KBM-7 (cell line): Measurements from ENCODE around the gene IGFBP6.
A peak's percentile ranks its signal among the peaks of the same experiment; 100 is the strongest.
"Not testable (repeated sequence)": the region's sequence is repeated elsewhere in the genome, so short reads cannot be mapped to it uniquely, and the experiment has no call there.

ENCODE experiments used
- DNase-seq: peaks from one replicate; pipeline ENCODE4 v3.0.0-alpha.2; 2015
- in situ Hi-C: fragments of 300-500 bp; cut with MboI; formaldehyde crosslinking; loops from 2 replicates; pipeline ENCODE4 v1.14.3; 2020; ENCODE audit warnings: low sequenced_read_pairs, low pct_unique_long_range_greater_than_20kb, mixed read lengths

The IGFBP6 gene

DNA sequence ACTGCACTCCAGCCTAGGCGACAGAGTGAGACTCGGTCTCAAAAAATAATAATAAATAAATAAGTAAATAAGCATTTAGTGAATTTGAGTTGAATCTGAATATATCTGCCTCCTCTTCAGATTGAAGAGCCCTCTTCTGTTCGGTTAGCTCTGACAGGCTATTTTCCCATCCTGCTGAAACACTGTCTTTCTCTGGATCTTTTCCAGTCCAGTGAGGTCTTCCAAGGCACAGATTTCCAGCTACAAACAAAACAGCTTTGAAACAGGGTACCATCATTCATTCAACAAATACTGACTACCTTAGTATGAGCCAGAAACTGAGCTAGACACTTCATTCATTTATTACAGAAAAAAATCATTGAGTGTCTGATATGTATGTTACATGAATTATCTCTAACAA lies 11.1 kb upstream of the IGFBP6 start:
- in situ Hi-C loops: no loop called here
- no peak for DNase-seq

DNA sequence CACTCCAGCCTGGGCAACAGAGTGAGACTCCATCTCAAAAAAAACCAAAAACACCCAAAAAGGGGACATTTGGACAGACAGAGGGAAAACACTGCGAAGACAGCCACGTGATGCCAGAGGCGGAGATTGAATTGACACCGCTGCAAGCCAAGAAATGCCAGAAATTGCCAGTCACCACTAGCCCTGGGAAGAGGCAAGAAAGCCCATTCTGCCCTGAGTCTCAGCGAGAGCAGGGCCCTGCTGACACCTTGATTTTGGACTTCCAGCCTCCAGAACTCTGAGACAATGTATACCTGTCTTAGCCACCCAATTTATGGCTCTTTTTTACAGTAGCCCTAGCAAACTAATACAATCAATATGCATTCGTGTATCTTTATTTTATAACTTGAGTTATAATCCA lies 7.4 kb upstream of the IGFBP6 start:
- DNase-seq: no peak
- in situ Hi-C loops: no loop called here

DNA sequence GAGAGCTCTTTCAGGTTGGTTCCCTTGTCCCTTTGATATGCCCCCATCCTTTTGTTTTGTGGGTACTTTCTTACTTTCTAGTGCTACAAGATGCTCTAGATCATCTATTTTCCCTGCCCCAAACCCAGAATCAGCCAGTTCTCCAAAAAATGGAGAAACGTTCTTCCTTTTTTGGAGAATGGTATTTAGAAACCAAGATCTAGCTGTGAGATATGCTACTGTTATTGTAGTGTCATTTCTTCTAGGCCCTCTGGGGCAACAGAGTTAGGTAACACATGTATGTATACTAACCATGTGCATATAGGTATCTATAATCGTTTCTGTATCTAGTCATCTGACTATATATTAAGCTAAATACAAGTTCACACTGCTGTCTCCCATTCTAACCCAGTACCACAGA lies 6.9 kb upstream of the IGFBP6 start:
- DNase-seq: no peak
- in situ Hi-C loops: no loop called here

DNA sequence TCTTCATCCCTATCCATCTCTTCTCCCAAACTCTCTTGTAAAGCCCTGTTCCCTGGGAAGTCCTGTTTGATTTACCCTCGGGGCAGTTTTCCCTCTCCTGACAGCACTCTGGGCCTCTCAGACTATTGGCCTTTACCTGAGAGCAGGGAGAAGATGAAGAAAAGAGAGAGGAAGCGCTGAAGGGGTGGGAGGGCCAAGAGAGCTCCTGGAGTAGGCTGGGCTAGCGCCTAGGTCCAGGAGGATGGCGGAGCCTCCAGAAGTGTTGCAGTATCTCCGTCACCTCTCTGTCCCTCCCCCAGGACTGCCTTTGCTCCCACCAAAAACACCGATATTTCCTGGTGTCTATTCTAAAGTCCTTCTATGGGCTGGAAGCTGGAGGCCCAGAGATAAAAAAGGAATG lies 5.7 kb upstream of the IGFBP6 start:
- in situ Hi-C loops: no loop called here

GRCh38 chr12:53093777-53094393 lies 3.6 kb upstream of the IGFBP6 start:
- in situ Hi-C loops: no loop called here
- peak; percentile 44 for DNase-seq

More for the DNA sequence above, 5.7 kb upstream of the IGFBP6 start:
- DNase-seq: no peak

GRCh38 chr12:53094394-53094787 lies 3.1 kb upstream of the IGFBP6 start:
- in situ Hi-C loops: no loop called here
- DNase-seq: no peak

DNA sequence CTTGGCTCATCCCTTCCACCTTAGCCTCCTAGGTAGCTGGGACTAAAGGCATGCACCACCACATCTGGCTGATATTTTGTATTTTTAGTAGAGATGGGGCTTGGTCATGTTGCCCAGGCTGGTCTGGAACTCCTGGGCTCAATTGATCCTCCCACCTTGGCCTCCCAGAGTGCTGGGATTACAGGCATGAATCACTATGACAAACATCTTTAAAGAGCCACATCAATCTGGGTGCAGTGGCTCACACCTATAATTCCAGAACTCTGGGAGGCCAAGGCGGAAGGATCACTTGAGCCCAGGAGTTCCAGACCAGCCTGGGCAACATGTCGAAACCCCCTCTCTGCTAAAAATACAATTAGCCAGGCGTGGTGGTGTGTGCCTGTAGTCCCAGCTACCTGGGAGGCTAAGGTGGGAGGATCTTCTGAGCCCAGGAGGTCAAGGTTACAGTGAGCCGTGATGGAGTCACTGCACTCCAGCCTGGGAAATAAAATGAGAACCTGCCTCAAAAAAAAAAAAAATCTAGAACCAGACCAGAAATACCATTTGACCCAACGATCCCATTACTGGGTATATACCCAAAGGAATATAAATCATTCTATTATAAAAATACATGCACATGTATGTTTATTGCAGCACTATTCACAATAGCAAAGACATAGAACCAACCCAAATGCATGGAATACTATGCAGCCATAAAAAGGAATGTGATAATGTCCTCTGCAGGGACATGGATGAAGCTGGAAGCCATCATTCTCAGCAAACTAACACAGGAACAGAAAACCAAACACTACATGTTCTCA lies 2.5 kb upstream of the IGFBP6 start:
- in situ Hi-C loops, DNase-seq: not testable (repeated sequence)

- in situ Hi-C loops: not testable (repeated sequence)
These were observed 1.9 kb upstream of the IGFBP6 start for GRCh38 chr12:53095596-53095895.

DNA sequence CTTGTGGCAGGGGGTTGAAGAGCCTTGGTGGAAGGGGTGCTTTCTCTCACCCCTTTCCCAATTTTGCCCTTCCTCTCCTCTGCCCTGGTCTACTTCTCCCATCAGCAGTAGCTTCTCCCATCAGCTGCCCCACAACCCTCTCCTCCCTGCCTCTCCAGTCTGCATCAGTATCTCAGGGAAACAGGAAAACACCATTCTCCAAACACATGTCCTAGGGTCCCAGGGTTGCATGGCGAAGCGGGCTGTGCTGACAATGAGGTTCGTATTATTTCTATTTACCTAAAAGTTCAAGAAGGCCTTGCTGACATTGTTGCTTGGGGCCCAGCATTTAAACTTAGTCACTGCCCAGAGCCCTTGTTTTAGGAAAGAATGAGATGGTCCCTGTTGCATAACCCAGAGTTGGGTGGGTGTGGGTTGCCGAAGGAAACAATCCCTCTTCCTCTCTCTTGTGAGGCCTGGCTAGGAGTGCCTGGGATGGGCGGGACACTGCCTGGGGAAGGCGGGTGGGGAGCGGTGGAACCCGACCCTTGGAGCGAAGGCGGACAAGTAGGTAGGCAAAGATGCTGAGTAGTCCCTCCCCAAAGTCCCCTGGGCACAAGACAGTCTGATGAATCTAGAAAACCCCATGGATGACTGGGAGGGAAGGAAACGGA lies 1.3 kb upstream of the IGFBP6 start:
- DNase-seq: no peak
- in situ Hi-C loops: no loop called here

More at GRCh38 chr12:53095596-53095895, 1.9 kb upstream of the IGFBP6 start:
- not testable (repeated sequence) for DNase-seq

DNA sequence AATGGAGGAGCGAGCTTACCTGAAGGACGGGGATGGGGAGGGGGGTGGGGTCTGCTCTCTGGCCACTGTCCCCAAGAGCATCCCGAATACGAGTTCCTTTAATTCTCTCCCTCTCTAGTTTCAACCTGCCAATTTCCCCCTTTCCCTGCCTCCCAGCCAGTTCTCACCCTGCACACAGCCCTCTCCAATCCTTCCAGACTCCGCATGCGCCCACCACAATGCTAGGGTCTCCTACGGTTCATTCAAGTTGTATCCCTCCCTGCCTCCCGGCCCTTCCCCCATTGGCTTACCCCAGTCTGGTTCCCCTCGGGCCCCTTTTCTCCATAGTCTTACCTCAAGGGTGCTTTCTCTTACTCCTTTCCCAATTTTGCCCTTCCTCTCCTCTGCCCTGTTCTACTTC lies 708 bp upstream of the IGFBP6 start:
- no peak for DNase-seq
- in situ Hi-C loops: no loop called here

DNA sequence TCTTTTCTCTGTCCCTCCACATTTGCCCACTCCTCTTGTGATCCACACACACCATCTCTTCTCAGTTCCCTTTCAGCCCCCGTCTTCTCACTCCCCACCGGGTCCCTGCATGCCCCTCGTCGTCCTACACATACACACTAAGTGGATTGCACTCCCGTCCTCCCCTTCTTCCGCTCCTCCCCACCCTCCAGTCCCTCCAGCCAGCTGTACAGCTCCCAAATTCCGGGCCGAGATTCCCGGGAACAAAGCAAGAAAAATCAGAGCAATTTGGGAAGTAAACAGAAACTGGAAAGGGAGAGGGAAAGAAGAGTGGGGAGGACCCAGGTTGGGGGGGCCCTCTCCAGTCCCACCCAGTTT lies 282 bp upstream of the IGFBP6 start:
- in situ Hi-C loops: no loop called here
- no peak for DNase-seq

DNA sequence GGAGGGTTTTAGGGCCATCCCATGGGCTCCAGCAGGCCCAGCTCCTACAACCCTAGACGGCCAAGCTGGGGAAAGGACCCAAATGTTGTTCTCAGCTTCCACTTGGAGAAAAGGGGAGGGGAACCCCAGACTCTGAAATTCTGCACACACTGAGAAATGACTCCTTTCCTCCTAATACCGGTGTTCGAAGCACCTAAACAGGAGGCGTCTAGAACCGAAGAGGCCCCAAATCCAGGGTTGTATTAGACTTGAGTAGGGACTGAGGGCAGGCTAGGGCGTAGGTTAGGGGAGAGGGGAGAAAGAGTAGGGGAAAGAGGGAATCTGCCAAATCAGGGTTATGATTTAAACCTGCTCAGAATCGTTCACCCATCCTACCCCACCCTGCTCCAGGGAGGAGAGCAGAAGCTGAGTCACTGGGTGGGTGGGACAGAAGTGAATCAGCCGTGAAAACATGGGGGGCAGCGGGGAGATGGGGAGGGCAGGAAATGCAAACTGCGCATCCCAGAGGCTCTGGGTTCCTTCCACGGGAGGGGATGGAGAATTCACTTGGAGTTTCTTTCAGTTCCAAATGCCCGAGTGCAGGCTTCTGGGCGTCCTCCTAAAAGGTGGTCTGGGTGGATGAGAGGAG lies 1.0 kb downstream of the IGFBP6 start:
- in situ Hi-C loops: no loop called here

GRCh38 chr12:53099071-53099882 lies 1.8 kb downstream of the IGFBP6 start:
- in situ Hi-C loops: no loop called here

More for the DNA sequence above, 1.0 kb downstream of the IGFBP6 start:
- no peak for DNase-seq

DNA sequence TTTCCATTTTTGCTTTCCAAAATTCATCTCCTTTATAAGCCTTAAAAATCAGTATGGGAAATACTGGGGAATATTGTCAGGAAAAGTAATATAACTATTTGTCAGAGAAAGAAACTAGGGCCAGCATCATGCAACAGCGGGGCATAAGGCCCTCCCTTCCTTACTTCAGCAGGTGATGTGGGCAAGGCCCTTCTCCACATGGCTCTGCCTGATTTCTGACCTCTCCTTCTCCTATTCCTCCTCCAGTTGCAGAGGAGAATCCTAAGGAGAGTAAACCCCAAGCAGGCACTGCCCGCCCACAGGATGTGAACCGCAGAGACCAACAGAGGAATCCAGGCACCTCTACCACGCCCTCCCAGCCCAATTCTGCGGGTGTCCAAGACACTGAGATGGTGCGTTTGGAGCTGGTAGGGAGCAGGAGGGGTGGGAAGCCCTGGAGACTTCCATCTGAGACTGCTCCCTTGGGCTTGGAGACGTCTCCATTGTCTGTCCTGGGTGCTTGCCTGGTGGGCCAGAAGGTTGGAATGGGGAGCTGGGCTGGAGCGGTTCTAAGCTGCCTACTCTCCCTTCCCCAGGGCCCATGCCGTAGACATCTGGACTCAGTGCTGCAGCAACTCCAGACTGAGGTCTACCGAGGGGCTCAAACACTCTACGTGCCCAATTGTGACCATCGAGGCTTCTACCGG lies 3.1 kb downstream of the IGFBP6 start:
- in situ Hi-C loops: no loop called here
- DNase-seq: no peak

More at GRCh38 chr12:53099071-53099882, 1.8 kb downstream of the IGFBP6 start:
- peak; percentile 92 for DNase-seq

- no peak for DNase-seq
- in situ Hi-C loops: no loop called here
These were observed 3.8 kb downstream of the IGFBP6 start for GRCh38 chr12:53101266-53101665.

- in situ Hi-C loops: no loop called here
- DNase-seq: no peak
These were observed 4.7 kb downstream of the IGFBP6 start for GRCh38 chr12:53101931-53102781.

- in situ Hi-C loops: no loop called here
- no peak for DNase-seq
These were observed 5.7 kb downstream of the IGFBP6 start, which contains the start of gene SOAT2 for GRCh38 chr12:53102883-53103807. TSS of gene SOAT2 (plus strand) at chr12:53103486. CDS start at chr12:53103578, 92 bp downstream.
